ENCODE measurements around the gene GMCL2. TPM values are rescaled to one million over a fixed set of nuclear protein-coding genes. Genes with fewer than 3 reads are reported as not detected.

Gene GMCL2
- total RNA-seq, 4 donors from 2014 or later: not detected

GRCh38 chr5:178227929-178228328, 40.8 kb upstream of the GMCL2 start:
- TF ChIP-seq, protein P1, sequence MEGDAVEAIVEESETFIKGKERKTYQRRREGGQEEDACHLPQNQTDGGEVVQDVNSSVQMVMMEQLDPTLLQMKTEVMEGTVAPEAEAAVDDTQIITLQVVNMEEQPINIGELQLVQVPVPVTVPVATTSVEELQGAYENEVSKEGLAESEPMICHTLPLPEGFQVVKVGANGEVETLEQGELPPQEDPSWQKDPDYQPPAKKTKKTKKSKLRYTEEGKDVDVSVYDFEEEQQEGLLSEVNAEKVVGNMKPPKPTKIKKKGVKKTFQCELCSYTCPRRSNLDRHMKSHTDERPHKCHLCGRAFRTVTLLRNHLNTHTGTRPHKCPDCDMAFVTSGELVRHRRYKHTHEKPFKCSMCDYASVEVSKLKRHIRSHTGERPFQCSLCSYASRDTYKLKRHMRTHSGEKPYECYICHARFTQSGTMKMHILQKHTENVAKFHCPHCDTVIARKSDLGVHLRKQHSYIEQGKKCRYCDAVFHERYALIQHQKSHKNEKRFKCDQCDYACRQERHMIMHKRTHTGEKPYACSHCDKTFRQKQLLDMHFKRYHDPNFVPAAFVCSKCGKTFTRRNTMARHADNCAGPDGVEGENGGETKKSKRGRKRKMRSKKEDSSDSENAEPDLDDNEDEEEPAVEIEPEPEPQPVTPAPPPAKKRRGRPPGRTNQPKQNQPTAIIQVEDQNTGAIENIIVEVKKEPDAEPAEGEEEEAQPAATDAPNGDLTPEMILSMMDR (IDR thresholded peaks at IDR 0.05): no peak
- ATAC-seq (ENCODE audit: low FRiP score) (no peak), DNase-seq (ENCODE audit: low spot score) (no peak)

- TF ChIP-seq, protein P1 (IDR thresholded peaks at IDR 0.05): no peak
- DNase-seq (ENCODE audit: low spot score): no peak
- ATAC-seq (ENCODE audit: low FRiP score): no peak
These were observed 40.0 kb upstream of the GMCL2 start for GRCh38 chr5:178227138-178227659.

DNA sequence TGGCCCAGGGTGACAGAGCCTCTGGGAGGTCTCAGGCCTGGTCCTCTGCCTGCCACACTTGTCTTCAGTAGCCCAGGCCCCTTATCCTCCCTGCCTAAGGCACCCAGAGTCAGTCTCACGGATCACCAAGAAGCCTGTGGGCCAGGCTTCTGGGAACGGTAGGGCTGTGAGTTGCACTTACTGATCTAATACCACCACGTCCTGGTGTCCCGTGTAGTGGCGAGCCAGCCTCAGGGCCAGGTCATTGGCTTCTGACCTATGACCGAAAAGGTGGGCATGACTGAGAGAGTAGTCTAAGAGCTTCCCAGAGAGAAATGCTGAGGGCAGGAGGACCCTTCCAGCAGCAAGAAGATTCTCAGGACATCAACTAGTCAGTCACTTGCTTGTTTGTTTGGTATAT, 38.0 kb upstream of the GMCL2 start:
- TF ChIP-seq, protein P1 (IDR thresholded peaks at IDR 0.05): no peak
- no peak for ATAC-seq (ENCODE audit: low FRiP score)
- DNase-seq (ENCODE audit: low spot score): no peak

DNA sequence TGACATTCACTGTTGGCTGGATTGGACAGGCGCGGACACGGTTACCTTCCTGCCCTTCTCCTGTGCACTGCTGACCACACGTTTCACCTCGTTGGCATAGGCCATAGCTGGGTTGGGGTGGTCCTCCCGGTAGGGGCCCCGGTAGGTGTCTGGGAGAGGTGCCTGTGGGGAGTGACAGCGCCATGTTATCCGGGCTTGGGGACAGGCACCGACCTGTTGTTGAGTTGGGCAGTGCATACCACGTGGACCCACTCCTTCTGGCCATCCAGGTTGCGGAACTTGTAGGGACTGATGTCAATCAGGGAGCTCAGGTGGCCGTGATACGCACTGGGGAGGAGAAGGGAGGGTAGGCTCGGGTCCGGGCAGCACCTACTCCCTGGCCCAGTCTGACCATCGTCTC, 37.2 kb upstream of the GMCL2 start:
- TF ChIP-seq, protein P1 (IDR thresholded peaks at IDR 0.05): no peak
- ATAC-seq (ENCODE audit: low FRiP score): no peak
- DNase-seq (ENCODE audit: low spot score): no peak

DNA sequence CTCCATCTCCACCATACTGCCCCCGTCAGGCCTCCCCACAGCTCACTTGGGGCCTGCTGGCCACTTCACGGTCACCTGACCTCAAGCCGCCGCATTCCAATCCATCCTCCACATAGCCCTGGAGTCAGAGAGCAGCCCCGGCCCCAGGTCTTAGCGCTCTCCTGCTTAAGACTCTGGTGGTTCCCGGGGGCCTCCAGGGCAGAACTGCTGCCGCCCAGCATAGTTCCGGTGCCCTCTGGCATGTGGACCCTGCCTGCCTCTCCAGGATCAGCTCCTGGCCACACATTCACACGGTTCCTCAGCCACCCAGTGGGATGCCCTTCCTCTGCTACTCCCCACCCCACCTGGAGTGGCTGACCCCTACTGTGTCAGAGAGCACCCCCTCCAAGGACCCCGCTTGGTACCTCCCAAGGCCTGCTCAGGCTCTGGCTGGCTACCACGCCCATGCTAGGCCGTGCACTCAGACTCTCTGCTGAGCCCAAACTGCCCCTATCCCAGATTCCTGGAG, 36.7 kb upstream of the GMCL2 start:
- DNase-seq (ENCODE audit: low spot score): no peak
- ATAC-seq (ENCODE audit: low FRiP score): no peak
- TF ChIP-seq, protein P1 (IDR thresholded peaks at IDR 0.05): no peak

DNA sequence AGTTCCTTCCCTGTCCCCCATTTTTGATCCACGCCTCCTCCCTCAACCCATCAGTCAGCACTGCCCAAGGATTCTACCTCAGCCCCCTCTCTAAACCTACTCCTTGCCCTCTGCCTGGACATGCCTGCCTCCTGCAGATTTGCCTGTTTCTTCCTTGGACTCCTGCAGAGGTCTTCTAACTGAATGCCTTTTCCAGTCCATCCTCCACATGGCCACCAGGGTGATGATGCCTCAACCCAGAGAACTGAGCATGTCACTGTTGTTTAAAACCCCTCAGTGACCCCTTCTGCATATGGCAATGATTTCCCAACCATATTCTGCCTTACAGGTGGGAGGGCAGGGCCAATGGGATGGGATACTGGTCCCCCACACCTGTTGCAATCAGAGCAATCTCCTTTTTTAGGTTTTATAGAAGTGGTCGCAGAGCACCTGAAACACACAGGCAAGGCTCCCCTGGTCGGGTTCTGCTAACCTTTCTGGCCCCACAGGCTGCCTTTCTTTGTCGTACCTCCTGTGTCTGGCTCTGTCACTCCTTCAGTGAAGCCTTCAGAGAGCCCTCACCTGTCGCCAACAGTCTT, 36.1 kb upstream of the GMCL2 start:
- DNase-seq (ENCODE audit: low spot score): no peak
- TF ChIP-seq, protein P1 (IDR thresholded peaks at IDR 0.05): no peak
- no peak for ATAC-seq (ENCODE audit: low FRiP score)

- TF ChIP-seq, protein P1 (IDR thresholded peaks at IDR 0.05): no peak
- DNase-seq (ENCODE audit: low spot score) (no peak), ATAC-seq (ENCODE audit: low FRiP score) (no peak)
These were observed 35.1 kb upstream of the GMCL2 start for GRCh38 chr5:178222292-178222691.
